ENCODE data around the gene PRKCE. TPM values are rescaled to one million over a fixed set of nuclear protein-coding genes. Genes with fewer than 3 reads are reported as not detected.

PRKCE gene
- polyA plus RNA-seq, 2 donors: 2.6 to 2.9 TPM

GRCh38 chr2:45774688-45775244, 123.3 kb downstream of the PRKCE start:
- Histone ChIP-seq H3K36me3 (ENCODE audit: control insufficient read depth in 2 of 2, insufficient read depth in 2 of 2, low read length in 1 of 2) (no peaks in the 10 kb centered on the region), H3K27ac (ENCODE audit: low read depth in 2 of 2, low read length in 1 of 2) (no peak overlapping the region), H3K27me3 (ENCODE audit: control insufficient read depth in 1 of 2, insufficient read depth in 2 of 2, low read length in 2 of 2) (no peaks in the 10 kb centered on the region), H3K4me1 (ENCODE audit: control insufficient read depth in 2 of 2, insufficient read depth in 2 of 2, low read length in 1 of 2) (peaks cover 1 to 3% of the 10 kb centered on the region in 2 donors), H3K4me3 (ENCODE audit: low read depth in 1 of 2, low read length in 2 of 2) (no peak overlapping the region), H3K9me3 (ENCODE audit: control insufficient read depth in 2 of 2, insufficient read depth in 1 of 2, low read depth in 1 of 2, low read length in 1 of 2) (no peaks in the 10 kb centered on the region)
- WGBS, 2 donors: 73 to 76% methylated on average over 10 of the region's 10 CpGs

- no peak overlapping the region for H3K27ac ChIP-seq (ENCODE audit: low read depth in 2 of 2, low read length in 1 of 2)
- no peaks in the 10 kb centered on the region for H3K9me3 ChIP-seq (ENCODE audit: control insufficient read depth in 2 of 2, insufficient read depth in 1 of 2, low read depth in 1 of 2, low read length in 1 of 2)
- H3K4me1 ChIP-seq (ENCODE audit: control insufficient read depth in 2 of 2, insufficient read depth in 2 of 2, low read length in 1 of 2): peaks cover 0 to 3% of the 10 kb centered on the region in 2 donors
- H3K4me3 ChIP-seq (ENCODE audit: low read depth in 1 of 2, low read length in 2 of 2): no peak overlapping the region
- H3K36me3 ChIP-seq (ENCODE audit: control insufficient read depth in 2 of 2, insufficient read depth in 2 of 2, low read length in 1 of 2): no peaks in the 10 kb centered on the region
- H3K27me3 ChIP-seq (ENCODE audit: control insufficient read depth in 1 of 2, insufficient read depth in 2 of 2, low read length in 2 of 2): no peaks in the 10 kb centered on the region
- WGBS, 2 donors: 68 to 70% methylated on average over 7 of the region's 7 CpGs
Measured at GRCh38 chr2:45776160-45776955, 124.9 kb downstream of the PRKCE start.

DNA sequence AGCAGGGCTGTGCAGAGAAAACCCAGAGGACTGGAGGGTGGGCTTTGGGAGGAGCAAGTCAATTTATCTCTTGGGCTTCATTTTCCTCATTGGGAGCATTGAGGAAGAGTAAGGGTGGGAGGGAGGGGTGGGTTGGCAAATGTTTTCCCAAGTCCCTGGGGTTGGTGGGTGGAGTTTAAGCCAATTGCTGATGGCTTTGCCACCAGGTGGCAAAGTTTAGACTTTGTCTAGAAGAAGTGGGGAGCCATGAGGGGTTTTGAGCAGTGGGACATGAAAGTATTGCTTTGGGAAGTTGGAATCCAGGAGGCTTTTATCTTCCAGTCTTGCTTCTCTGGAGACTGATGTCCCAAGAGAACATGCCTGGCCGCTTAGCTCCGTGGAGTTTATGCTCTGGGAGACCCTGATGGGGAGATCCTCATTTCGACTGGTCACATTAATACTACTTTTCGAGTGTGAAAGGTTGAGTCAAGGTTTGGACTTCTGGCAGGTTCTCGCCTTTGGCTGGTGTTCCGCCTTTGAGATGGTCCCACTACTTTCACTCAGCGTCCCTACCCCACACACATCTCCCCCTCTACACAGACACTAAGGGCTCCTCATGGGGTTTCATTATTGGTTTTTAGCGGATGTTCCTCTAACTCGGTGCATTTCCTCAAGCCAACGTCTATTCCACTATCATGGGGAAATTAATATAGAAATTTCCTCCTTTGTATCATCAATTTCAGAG, 126.7 kb downstream of the PRKCE start:
- Histone ChIP-seq H3K27ac (ENCODE audit: low read depth in 2 of 2, low read length in 1 of 2) (no peak overlapping the region), H3K27me3 (ENCODE audit: control insufficient read depth in 1 of 2, insufficient read depth in 2 of 2, low read length in 2 of 2) (no peaks in the 10 kb centered on the region), H3K4me3 (ENCODE audit: low read depth in 1 of 2, low read length in 2 of 2) (no peak overlapping the region), H3K4me1 (ENCODE audit: control insufficient read depth in 2 of 2, insufficient read depth in 2 of 2, low read length in 1 of 2) (no peaks in the 10 kb centered on the region), H3K9me3 (ENCODE audit: control insufficient read depth in 2 of 2, insufficient read depth in 1 of 2, low read depth in 1 of 2, low read length in 1 of 2) (no peaks in the 10 kb centered on the region), H3K36me3 (ENCODE audit: control insufficient read depth in 2 of 2, insufficient read depth in 2 of 2, low read length in 1 of 2) (no peaks in the 10 kb centered on the region)
- 77 to 83% methylated on average over 10 of the region's 10 CpGs for WGBS, 2 donors

DNA sequence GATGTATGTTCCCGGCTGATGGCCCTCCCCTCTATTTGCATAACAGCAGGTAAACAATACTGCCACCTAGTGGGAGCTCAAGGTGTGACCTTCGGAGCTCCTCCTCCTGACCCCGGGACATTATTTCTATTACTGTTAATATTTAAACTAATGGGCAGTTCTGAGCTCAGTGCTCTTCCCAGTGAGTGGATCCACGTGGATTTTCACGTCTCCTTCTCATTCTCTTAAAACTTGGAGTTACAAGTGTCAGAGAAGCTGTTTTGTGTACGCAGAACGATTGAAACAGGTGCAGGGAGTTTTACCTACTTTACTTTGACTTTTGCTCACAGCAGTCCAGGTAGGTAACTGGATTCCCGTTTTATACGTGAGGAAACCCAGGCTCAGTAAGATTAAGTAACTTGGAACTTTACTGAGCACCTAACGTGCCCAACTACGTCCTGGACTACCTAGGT, 127.3 kb downstream of the PRKCE start:
- no peaks in the 10 kb centered on the region for H3K27me3 ChIP-seq (ENCODE audit: control insufficient read depth in 1 of 2, insufficient read depth in 2 of 2, low read length in 2 of 2)
- 55 to 68% methylated on average over 11 of the region's 11 CpGs for WGBS, 2 donors
- H3K9me3 ChIP-seq (ENCODE audit: control insufficient read depth in 2 of 2, insufficient read depth in 1 of 2, low read depth in 1 of 2, low read length in 1 of 2): no peaks in the 10 kb centered on the region
- H3K27ac ChIP-seq (ENCODE audit: low read depth in 2 of 2, low read length in 1 of 2): no peak overlapping the region
- H3K4me3 ChIP-seq (ENCODE audit: low read depth in 1 of 2, low read length in 2 of 2): no peak overlapping the region
- no peaks in the 10 kb centered on the region for H3K36me3 ChIP-seq (ENCODE audit: control insufficient read depth in 2 of 2, insufficient read depth in 2 of 2, low read length in 1 of 2)
- no peaks in the 10 kb centered on the region for H3K4me1 ChIP-seq (ENCODE audit: control insufficient read depth in 2 of 2, insufficient read depth in 2 of 2, low read length in 1 of 2)

DNA sequence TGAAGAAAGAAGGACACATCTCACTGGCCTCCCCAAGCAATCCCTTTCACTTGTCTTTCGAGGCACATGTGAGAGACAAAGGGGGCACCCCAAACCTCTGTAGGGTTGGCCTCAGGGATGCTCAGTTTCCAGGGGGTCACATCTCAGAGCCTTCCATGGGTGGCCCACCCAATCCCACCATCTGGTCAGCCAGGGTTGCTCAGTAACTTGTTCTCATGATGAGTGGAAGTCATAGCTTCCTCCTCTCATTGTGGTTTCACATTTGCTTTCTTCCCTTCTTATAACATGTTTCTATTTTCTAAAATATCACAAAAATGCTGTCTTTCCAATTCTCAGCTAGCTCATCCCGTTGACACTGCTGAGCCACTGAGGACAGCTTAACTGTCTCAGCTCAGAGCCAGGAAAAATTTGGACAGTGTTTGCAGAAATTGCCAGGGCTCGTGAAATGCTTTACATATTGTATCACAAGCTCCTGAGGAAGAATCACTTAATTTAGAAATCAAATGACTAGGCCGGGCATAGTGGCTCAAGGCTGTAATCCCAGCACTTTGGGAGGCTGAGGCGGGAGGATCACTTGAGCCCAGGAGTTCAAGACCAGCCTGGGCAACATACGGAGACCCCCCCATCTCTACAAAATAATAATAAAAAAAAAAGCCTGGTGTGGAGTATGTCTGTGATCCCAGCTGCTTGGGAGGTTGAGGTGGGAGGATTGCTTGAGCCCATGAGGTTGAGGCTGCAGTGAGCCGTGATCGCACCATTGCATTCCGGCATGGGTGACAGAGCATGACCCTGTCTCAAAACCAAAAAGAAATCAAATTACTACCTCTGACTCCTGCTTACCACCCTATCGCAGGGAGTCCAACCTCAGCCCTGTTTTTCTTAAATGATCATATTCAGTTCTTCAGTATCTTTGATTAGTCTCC, 129.3 kb downstream of the PRKCE start:
- Histone ChIP-seq H3K9me3 (ENCODE audit: control insufficient read depth in 2 of 2, insufficient read depth in 1 of 2, low read depth in 1 of 2, low read length in 1 of 2) (no peaks in the 10 kb centered on the region), H3K36me3 (ENCODE audit: control insufficient read depth in 2 of 2, insufficient read depth in 2 of 2, low read length in 1 of 2) (no peaks in the 10 kb centered on the region), H3K27ac (ENCODE audit: low read depth in 2 of 2, low read length in 1 of 2) (no peak overlapping the region), H3K4me3 (ENCODE audit: low read depth in 1 of 2, low read length in 2 of 2) (no peak overlapping the region), H3K27me3 (ENCODE audit: control insufficient read depth in 1 of 2, insufficient read depth in 2 of 2, low read length in 2 of 2) (no peaks in the 10 kb centered on the region), H3K4me1 (ENCODE audit: control insufficient read depth in 2 of 2, insufficient read depth in 2 of 2, low read length in 1 of 2) (no peaks in the 10 kb centered on the region)
- WGBS, 2 donors: 83% methylated on average over 10 of the region's 10 CpGs

DNA sequence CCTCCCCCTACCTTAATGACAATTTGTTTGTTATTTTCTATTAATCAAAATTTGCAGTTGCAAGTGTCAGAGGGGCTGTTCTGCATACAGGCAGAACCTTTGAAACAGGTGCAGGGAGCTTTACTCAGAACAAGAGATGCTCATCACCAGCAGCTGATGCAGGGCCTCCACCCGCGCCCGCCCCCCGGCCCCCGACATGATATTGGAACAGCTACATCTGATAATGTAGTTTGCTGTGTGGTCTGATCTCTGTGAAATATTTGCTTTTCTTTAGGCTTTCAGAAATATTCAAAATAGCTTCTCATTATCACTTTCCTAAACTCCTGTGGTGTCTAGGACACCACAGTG, 130.0 kb downstream of the PRKCE start:
- 86 to 92% methylated on average over 5 of the region's 5 CpGs for whole genome bisulfite sequencing, 2 donors
- Histone ChIP-seq H3K4me1 (ENCODE audit: control insufficient read depth in 2 of 2, insufficient read depth in 2 of 2, low read length in 1 of 2) (no peaks in the 10 kb centered on the region), H3K27ac (ENCODE audit: low read depth in 2 of 2, low read length in 1 of 2) (no peak overlapping the region), H3K27me3 (ENCODE audit: control insufficient read depth in 1 of 2, insufficient read depth in 2 of 2, low read length in 2 of 2) (no peaks in the 10 kb centered on the region), H3K4me3 (ENCODE audit: low read depth in 1 of 2, low read length in 2 of 2) (no peak overlapping the region), H3K36me3 (ENCODE audit: control insufficient read depth in 2 of 2, insufficient read depth in 2 of 2, low read length in 1 of 2) (no peaks in the 10 kb centered on the region), H3K9me3 (ENCODE audit: control insufficient read depth in 2 of 2, insufficient read depth in 1 of 2, low read depth in 1 of 2, low read length in 1 of 2) (no peaks in the 10 kb centered on the region)

DNA sequence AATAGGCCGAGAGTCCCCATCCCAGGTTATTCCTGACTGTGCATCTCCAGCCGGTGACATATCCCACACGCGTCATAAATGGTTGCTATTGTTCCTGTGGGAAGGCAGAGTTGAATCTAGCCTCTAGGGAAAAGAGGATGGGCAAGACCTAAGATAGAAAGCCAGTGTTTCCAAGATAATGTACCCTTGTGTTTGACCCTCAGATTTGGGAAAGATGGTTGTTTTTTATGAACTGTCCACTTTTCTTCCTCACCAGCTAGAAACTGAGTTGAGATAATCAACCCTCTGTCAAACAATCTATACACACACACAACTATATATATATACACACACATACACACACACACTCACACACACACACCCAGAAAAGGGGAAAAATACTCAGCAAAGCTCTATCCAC, 131.0 kb downstream of the PRKCE start:
- Histone ChIP-seq H3K27me3 (ENCODE audit: control insufficient read depth in 1 of 2, insufficient read depth in 2 of 2, low read length in 2 of 2) (no peaks in the 10 kb centered on the region), H3K36me3 (ENCODE audit: control insufficient read depth in 2 of 2, insufficient read depth in 2 of 2, low read length in 1 of 2) (no peaks in the 10 kb centered on the region), H3K9me3 (ENCODE audit: control insufficient read depth in 2 of 2, insufficient read depth in 1 of 2, low read depth in 1 of 2, low read length in 1 of 2) (no peaks in the 10 kb centered on the region), H3K27ac (ENCODE audit: low read depth in 2 of 2, low read length in 1 of 2) (no peak overlapping the region), H3K4me1 (ENCODE audit: control insufficient read depth in 2 of 2, insufficient read depth in 2 of 2, low read length in 1 of 2) (no peaks in the 10 kb centered on the region), H3K4me3 (ENCODE audit: low read depth in 1 of 2, low read length in 2 of 2) (no peak overlapping the region)
- WGBS, 2 donors: 94% methylated on average over 4 of the region's 4 CpGs

- no peaks in the 10 kb centered on the region for H3K27me3 ChIP-seq (ENCODE audit: control insufficient read depth in 1 of 2, insufficient read depth in 2 of 2, low read length in 2 of 2)
- no peak overlapping the region for H3K27ac ChIP-seq (ENCODE audit: low read depth in 2 of 2, low read length in 1 of 2)
- no peaks in the 10 kb centered on the region for H3K4me1 ChIP-seq (ENCODE audit: control insufficient read depth in 2 of 2, insufficient read depth in 2 of 2, low read length in 1 of 2)
- no peaks in the 10 kb centered on the region for H3K36me3 ChIP-seq (ENCODE audit: control insufficient read depth in 2 of 2, insufficient read depth in 2 of 2, low read length in 1 of 2)
- 77 to 78% methylated on average over 4 of the region's 4 CpGs for WGBS, 2 donors
- no peaks in the 10 kb centered on the region for H3K9me3 ChIP-seq (ENCODE audit: control insufficient read depth in 2 of 2, insufficient read depth in 1 of 2, low read depth in 1 of 2, low read length in 1 of 2)
- no peak overlapping the region for H3K4me3 ChIP-seq (ENCODE audit: low read depth in 1 of 2, low read length in 2 of 2)
Measured at GRCh38 chr2:45782986-45783385, 131.5 kb downstream of the PRKCE start.

All from esophagus (tissue), 2 donors.